ENCODE results near the gene CHD5. TPM values are rescaled to one million over a fixed set of nuclear protein-coding genes. Genes with fewer than 3 reads are reported as not detected.
A peak's percentile ranks its signal among the peaks of the same experiment; 100 is the strongest.
"Not testable (repeated sequence)": the region's sequence is repeated elsewhere in the genome, so short reads cannot be mapped to it uniquely, and the experiment has no call there.

The CHD5 gene
- polyA plus RNA-seq, 1 donor (not counting 4 experiments of a cell fraction or from before 2014, with no cell fraction given), result 0.07 TPM

GRCh38 chr1:6221210-6221784 is 41.2 kb upstream of the CHD5 start:
- Histone ChIP-seq H3K4me1 (ENCODE audit: control insufficient read depth, extremely low read depth, insufficient read depth, low read length) (peaks cover 14% of the 10 kb centered on the region), H3K9me3 (ENCODE audit: control insufficient read depth, low read depth, low read length) (no peaks in the 10 kb centered on the region), H3K27ac (ENCODE audit: control insufficient read depth, insufficient read depth, low read length) (peak overlapping the region; percentile 46), H3K4me2 (ENCODE audit: control insufficient read depth, extremely low read depth, insufficient read depth, low read depth, low read length) (no peak overlapping the region), H2AFZ (ENCODE audit: control insufficient read depth, low read length) (no peak overlapping the region), H3K36me3 (ENCODE audit: control insufficient read depth in 2 of 2, extremely low read depth in 1 of 2, insufficient read depth in 2 of 2, low read length in 2 of 2) (peaks cover 16 to 27% of the 10 kb centered on the region in 2 experiments), H3K4me3 (ENCODE audit: control insufficient read depth in 2 of 3, extremely low read depth in 1 of 3, insufficient read depth in 2 of 3, low read depth in 1 of 3, low read length in 3 of 3) (no peak overlapping the region), H4K20me1 (ENCODE audit: control insufficient read depth, extremely low read depth, insufficient read depth, low read length) (no peaks in the 10 kb centered on the region), H3K27me3 (ENCODE audit: control insufficient read depth, extremely low read depth, insufficient read depth, low read length) (no peaks in the 10 kb centered on the region), H3K79me2 (ENCODE audit: control insufficient read depth, insufficient read depth, low read length) (no peaks in the 10 kb centered on the region), H3K9ac (ENCODE audit: control insufficient read depth, extremely low read depth, insufficient read depth, low read length) (no peak overlapping the region), H3K9me1 (ENCODE audit: control insufficient read depth, extremely low read depth, insufficient read depth, low read length) (no peaks in the 10 kb centered on the region)
- TF ChIP-seq, protein P1, sequence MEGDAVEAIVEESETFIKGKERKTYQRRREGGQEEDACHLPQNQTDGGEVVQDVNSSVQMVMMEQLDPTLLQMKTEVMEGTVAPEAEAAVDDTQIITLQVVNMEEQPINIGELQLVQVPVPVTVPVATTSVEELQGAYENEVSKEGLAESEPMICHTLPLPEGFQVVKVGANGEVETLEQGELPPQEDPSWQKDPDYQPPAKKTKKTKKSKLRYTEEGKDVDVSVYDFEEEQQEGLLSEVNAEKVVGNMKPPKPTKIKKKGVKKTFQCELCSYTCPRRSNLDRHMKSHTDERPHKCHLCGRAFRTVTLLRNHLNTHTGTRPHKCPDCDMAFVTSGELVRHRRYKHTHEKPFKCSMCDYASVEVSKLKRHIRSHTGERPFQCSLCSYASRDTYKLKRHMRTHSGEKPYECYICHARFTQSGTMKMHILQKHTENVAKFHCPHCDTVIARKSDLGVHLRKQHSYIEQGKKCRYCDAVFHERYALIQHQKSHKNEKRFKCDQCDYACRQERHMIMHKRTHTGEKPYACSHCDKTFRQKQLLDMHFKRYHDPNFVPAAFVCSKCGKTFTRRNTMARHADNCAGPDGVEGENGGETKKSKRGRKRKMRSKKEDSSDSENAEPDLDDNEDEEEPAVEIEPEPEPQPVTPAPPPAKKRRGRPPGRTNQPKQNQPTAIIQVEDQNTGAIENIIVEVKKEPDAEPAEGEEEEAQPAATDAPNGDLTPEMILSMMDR (optimal IDR thresholded peaks at IDR 0.05 in 1 of 3, IDR thresholded peaks at IDR 0.05 in 1 of 3, conservative IDR thresholded peaks at IDR 0.05 in 1 of 3; ENCODE audit: extremely low read depth in 1 of 3, insufficient read depth in 2 of 3, low read length in 3 of 3), result no peak
- no peak for TF ChIP-seq EZH2 (IDR thresholded peaks at IDR 0.05; ENCODE audit: low read length)
- DNase-seq (ENCODE audit: low read depth, low spot score) (no peak), FAIRE-seq (no peak)
- dilution Hi-C loops (cut with MboI; ENCODE audit: extremely low pct_ligation_motif_present, low sequenced_read_pairs), result no loop called here

GRCh38 chr1:6220236-6220635 is 40.1 kb upstream of the CHD5 start:
- Histone ChIP-seq H3K4me3 (ENCODE audit: control insufficient read depth in 2 of 3, extremely low read depth in 1 of 3, insufficient read depth in 2 of 3, low read depth in 1 of 3, low read length in 3 of 3) (no peak overlapping the region), H3K4me1 (ENCODE audit: control insufficient read depth, extremely low read depth, insufficient read depth, low read length) (peaks cover 14% of the 10 kb centered on the region)
- DNase-seq (ENCODE audit: low read depth, low spot score), result peak; percentile 55

GRCh38 chr1:6219641-6220040 is 39.5 kb upstream of the CHD5 start:
- H3K9me3 ChIP-seq (ENCODE audit: control insufficient read depth, low read depth, low read length); H3K27me3 ChIP-seq (ENCODE audit: control insufficient read depth, extremely low read depth, insufficient read depth, low read length); H3K9me1 ChIP-seq (ENCODE audit: control insufficient read depth, extremely low read depth, insufficient read depth, low read length); FAIRE-seq; H2AFZ ChIP-seq (ENCODE audit: control insufficient read depth, low read length); H3K4me3 ChIP-seq (ENCODE audit: control insufficient read depth in 2 of 3, extremely low read depth in 1 of 3, insufficient read depth in 2 of 3, low read depth in 1 of 3, low read length in 3 of 3); dilution Hi-C loops (cut with MboI; ENCODE audit: extremely low pct_ligation_motif_present, low sequenced_read_pairs); H4K20me1 ChIP-seq (ENCODE audit: control insufficient read depth, extremely low read depth, insufficient read depth, low read length); DNase-seq (ENCODE audit: low read depth, low spot score); H3K79me2 ChIP-seq (ENCODE audit: control insufficient read depth, insufficient read depth, low read length); H3K9ac ChIP-seq (ENCODE audit: control insufficient read depth, extremely low read depth, insufficient read depth, low read length): not testable (repeated sequence)
- Histone ChIP-seq H3K27ac (ENCODE audit: control insufficient read depth, insufficient read depth, low read length) (peak overlapping the region; percentile 55), H3K4me1 (ENCODE audit: control insufficient read depth, extremely low read depth, insufficient read depth, low read length) (peaks cover 14% of the 10 kb centered on the region), H3K36me3 (ENCODE audit: control insufficient read depth in 2 of 2, extremely low read depth in 1 of 2, insufficient read depth in 2 of 2, low read length in 2 of 2) (peaks cover 8 to 20% of the 10 kb centered on the region in 2 experiments), H3K4me2 (ENCODE audit: control insufficient read depth, extremely low read depth, insufficient read depth, low read depth, low read length) (peak overlapping the region; percentile 24)

More at GRCh38 chr1:6220236-6220635, 40.1 kb upstream of the CHD5 start:
- no peaks in the 10 kb centered on the region for H3K9me1 ChIP-seq (ENCODE audit: control insufficient read depth, extremely low read depth, insufficient read depth, low read length)
- peak overlapping the region; percentile 55 for H3K27ac ChIP-seq (ENCODE audit: control insufficient read depth, insufficient read depth, low read length)
- H3K4me2 ChIP-seq (ENCODE audit: control insufficient read depth, extremely low read depth, insufficient read depth, low read depth, low read length), result peak overlapping the region; percentile 24
- no peaks in the 10 kb centered on the region for H3K27me3 ChIP-seq (ENCODE audit: control insufficient read depth, extremely low read depth, insufficient read depth, low read length)
- H3K9me3 ChIP-seq (ENCODE audit: control insufficient read depth, low read depth, low read length), result no peaks in the 10 kb centered on the region
- peak; percentile 99 for FAIRE-seq
- H3K36me3 ChIP-seq (ENCODE audit: control insufficient read depth in 2 of 2, extremely low read depth in 1 of 2, insufficient read depth in 2 of 2, low read length in 2 of 2), result peaks cover 13 to 21% of the 10 kb centered on the region in 2 experiments
- H2AFZ ChIP-seq (ENCODE audit: control insufficient read depth, low read length), result no peak overlapping the region
- H4K20me1 ChIP-seq (ENCODE audit: control insufficient read depth, extremely low read depth, insufficient read depth, low read length), result no peaks in the 10 kb centered on the region
- no peak overlapping the region for H3K9ac ChIP-seq (ENCODE audit: control insufficient read depth, extremely low read depth, insufficient read depth, low read length)
- H3K79me2 ChIP-seq (ENCODE audit: control insufficient read depth, insufficient read depth, low read length), result no peaks in the 10 kb centered on the region
- TF ChIP-seq, protein P1 (optimal IDR thresholded peaks at IDR 0.05 in 1 of 3, IDR thresholded peaks at IDR 0.05 in 1 of 3, conservative IDR thresholded peaks at IDR 0.05 in 1 of 3; ENCODE audit: extremely low read depth in 1 of 3, insufficient read depth in 2 of 3, low read length in 3 of 3), result peak in 1 of 3 experiments; percentile 19
- TF ChIP-seq EZH2 (IDR thresholded peaks at IDR 0.05; ENCODE audit: low read length), result no peak
- dilution Hi-C loops (cut with MboI; ENCODE audit: extremely low pct_ligation_motif_present, low sequenced_read_pairs), result no loop called here

Data from keratinocyte (primary cell).